Lung (tissue), 12 donors: ENCODE measurements around the gene ZNF679. TPM values are rescaled to one million over a fixed set of nuclear protein-coding genes. Genes with fewer than 3 reads are reported as not detected.

Experiments
- ATAC-seq: fragments of 200-7000 bp; cut with Tn5 transposase; one replicate; pipeline ENCODE4 v1.9.1; 2020; ENCODE audit warnings: moderate number of reproducible peaks; ENCODE audit not compliant: insufficient read depth, low FRiP score
- DNase-seq, 3 donors: peaks; one replicate each; pipeline ENCODE4 v3.0.0-alpha.2; 2013 to 2017
- H3K27ac ChIP-seq, 2 donors: one replicate each; pipeline ENCODE4 v1.5.1; 2013; ENCODE audit warnings: mild to moderate bottlenecking in 2 of 2, moderate library complexity in 2 of 2, control low read depth in 1 of 2, inconsistent platforms in 1 of 2, low read depth in 1 of 2, low read length in 1 of 2
- H3K27me3 ChIP-seq, 3 donors: one replicate each; pipeline ENCODE4 v1.5.1; 2013; ENCODE audit warnings: low read length in 2 of 3; ENCODE audit not compliant: control insufficient read depth in 3 of 3, insufficient read depth in 3 of 3
- H3K36me3 ChIP-seq, 4 donors: one replicate each; pipeline ENCODE4 v1.5.1; 2013; ENCODE audit warnings: low read length in 4 of 4, mild to moderate bottlenecking in 1 of 4, moderate library complexity in 1 of 4; ENCODE audit not compliant: control insufficient read depth in 4 of 4, insufficient read depth in 4 of 4
- H3K4me1 ChIP-seq, 5 donors: one replicate each; pipeline ENCODE4 v1.5.1; 2013; ENCODE audit warnings: low read length in 5 of 5, mild to moderate bottlenecking in 2 of 5, moderate library complexity in 1 of 5; ENCODE audit not compliant: control insufficient read depth in 5 of 5, insufficient read depth in 5 of 5
- H3K4me3 ChIP-seq: one replicate; pipeline ENCODE4 v1.5.1; 2013; ENCODE audit warnings: mild to moderate bottlenecking, control low read depth, moderate library complexity
- H3K9ac ChIP-seq, 2 donors: one replicate each; pipeline ENCODE4 v1.5.1; 2013; ENCODE audit warnings: low read length in 2 of 2, control low read depth in 1 of 2; ENCODE audit not compliant: insufficient read depth in 1 of 2
- H3K9me3 ChIP-seq, 4 donors: one replicate each; pipeline ENCODE4 v1.5.1; 2013; ENCODE audit warnings: low read length in 3 of 4, mild to moderate bottlenecking in 1 of 4, moderate library complexity in 1 of 4; ENCODE audit not compliant: control insufficient read depth in 4 of 4, insufficient read depth in 3 of 4
- WGBS, 2 donors: extraction: QIAGEN DNeasy Blood & Tissue Kit; methylation state at CpG; one replicate each; pipeline ENCODE4 v1.1.7; 2013; 5-methylcytosine and 5-hydroxymethylcytosine counted together
- polyA plus RNA-seq, 2 donors: library from polyadenylated mRNA; stranded (reverse); fragments of 200-250 nt; gene quantifications; one replicate each; pipeline ENCODE4 v1.2.1, GENCODE V29; 2013
- total RNA-seq, 2 donors: library from RNA; depleted of rRNA in 1 of 2; stranded (reverse); fragments of >200 nt in 1 of 2; gene quantifications; one replicate each; pipeline ENCODE4 v1.2.1, GENCODE V29; 2014 to 2021
- TF ChIP-seq, protein P1 (sequence below): IDR thresholded peaks from 2 replicates; pipeline ENCODE4 v1.5.1; 2012; ENCODE audit warnings: mild to moderate bottlenecking; ENCODE audit errors: control extremely low read depth, extremely low read depth
- donor health status: control.
- donor health status: control.
- donor health status: Bipolar disorder and iron deficiency.
- donor health status: healthy.
- donor health status: DM: yes; HTN: yes; CAD: no.

Gene ZNF679
- total and polyA plus RNA-seq, 4 donors = not detected

- Histone ChIP-seq H3K9ac (peak overlapping the region; percentile 71 to 88), H3K27ac (peak overlapping the region; percentile 85 to 87), H3K4me3 (peak overlapping the region; percentile 28), H3K4me1 (peaks cover 0 to 12% (median 0%) of the 10 kb centered on the region in 5 donors), H3K36me3 (no peaks in the 10 kb centered on the region), H3K9me3 (peaks cover 0 to 2% (median 0%) of the 10 kb centered on the region in 4 donors), H3K27me3 (peaks cover 0 to 3% (median 0%) of the 10 kb centered on the region in 3 donors)
- ATAC-seq (peak; percentile 98), DNase-seq (peak; percentile 95 to 98 (median 96))
- TF ChIP-seq, protein P1, sequence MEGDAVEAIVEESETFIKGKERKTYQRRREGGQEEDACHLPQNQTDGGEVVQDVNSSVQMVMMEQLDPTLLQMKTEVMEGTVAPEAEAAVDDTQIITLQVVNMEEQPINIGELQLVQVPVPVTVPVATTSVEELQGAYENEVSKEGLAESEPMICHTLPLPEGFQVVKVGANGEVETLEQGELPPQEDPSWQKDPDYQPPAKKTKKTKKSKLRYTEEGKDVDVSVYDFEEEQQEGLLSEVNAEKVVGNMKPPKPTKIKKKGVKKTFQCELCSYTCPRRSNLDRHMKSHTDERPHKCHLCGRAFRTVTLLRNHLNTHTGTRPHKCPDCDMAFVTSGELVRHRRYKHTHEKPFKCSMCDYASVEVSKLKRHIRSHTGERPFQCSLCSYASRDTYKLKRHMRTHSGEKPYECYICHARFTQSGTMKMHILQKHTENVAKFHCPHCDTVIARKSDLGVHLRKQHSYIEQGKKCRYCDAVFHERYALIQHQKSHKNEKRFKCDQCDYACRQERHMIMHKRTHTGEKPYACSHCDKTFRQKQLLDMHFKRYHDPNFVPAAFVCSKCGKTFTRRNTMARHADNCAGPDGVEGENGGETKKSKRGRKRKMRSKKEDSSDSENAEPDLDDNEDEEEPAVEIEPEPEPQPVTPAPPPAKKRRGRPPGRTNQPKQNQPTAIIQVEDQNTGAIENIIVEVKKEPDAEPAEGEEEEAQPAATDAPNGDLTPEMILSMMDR = no peak
- 3% methylated on average over 33 of the region's 33 CpGs for WGBS, 2 donors
These were observed 79.2 kb downstream of the ZNF679 start for GRCh38 chr7:64307254-64308015.

- TF ChIP-seq, protein P1 = no peak
- 56 to 71% methylated on average over 7 of the region's 7 CpGs for WGBS, 2 donors
- ATAC-seq (no peak), DNase-seq (peak in 1 of 3 donors; percentile 19)
- H3K27me3 ChIP-seq = peaks cover 0 to 3% (median 0%) of the 10 kb centered on the region in 3 donors
- no peak overlapping the region for H3K4me3 ChIP-seq
- peaks cover 0 to 2% (median 0%) of the 10 kb centered on the region in 4 donors for H3K9me3 ChIP-seq
- H3K36me3 ChIP-seq = no peaks in the 10 kb centered on the region
- H3K4me1 ChIP-seq = peaks cover 0 to 12% (median 0%) of the 10 kb centered on the region in 5 donors
- peak overlapping the region; percentile 45 to 85 for H3K27ac ChIP-seq
- peak overlapping the region; percentile 71 to 88 for H3K9ac ChIP-seq
These were observed 79.7 kb downstream of the ZNF679 start for GRCh38 chr7:64308016-64308270.

DNA sequence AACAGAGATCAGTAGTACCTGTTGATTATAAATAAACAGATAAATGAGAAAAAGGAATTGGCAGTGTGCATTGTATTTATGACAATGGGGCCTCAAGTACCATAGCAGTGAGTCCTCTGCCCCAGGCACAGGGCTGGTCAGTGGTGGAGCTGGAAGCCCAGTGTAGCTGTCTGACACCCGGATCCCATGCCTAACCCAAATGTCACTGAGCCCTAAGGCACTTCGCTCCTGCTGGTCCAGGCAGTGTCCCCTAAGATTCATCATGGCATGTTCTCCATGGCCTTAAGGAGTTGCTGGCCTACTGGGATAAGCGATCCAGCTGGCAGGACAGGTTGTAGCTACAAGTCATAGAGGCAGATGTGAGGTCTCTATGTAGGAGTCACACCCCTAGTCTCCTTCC lies 82.2 kb downstream of the ZNF679 start:
- WGBS, 2 donors = 65 to 98% methylated on average over 3 of the region's 3 CpGs
- no peak for ATAC-seq

More for the DNA sequence above, 82.2 kb downstream of the ZNF679 start:
- Histone ChIP-seq H3K27ac (no peak overlapping the region), H3K4me1 (peaks cover 0 to 24% (median 9%) of the 10 kb centered on the region in 5 donors), H3K4me3 (no peak overlapping the region), H3K27me3 (no peaks in the 10 kb centered on the region), H3K9me3 (peaks cover 0 to 2% (median 0%) of the 10 kb centered on the region in 4 donors), H3K36me3 (peaks cover 0 to 4% (median 0%) of the 10 kb centered on the region in 4 donors), H3K9ac (no peak overlapping the region)
- TF ChIP-seq, protein P1 = no peak
- no peak for DNase-seq
